GM23338 (cell line): ENCODE results near the gene UTP3. TPM values are rescaled to one million over a fixed set of nuclear protein-coding genes. Genes with fewer than 3 reads are reported as not detected.

Source experiments
- ATAC-seq: fragments of 200-7000 bp; cut with Tn5 transposase; 3 replicates; pipeline ENCODE4 v1.9.1; 2020
- DNase-seq: peaks from one replicate; pipeline ENCODE4 v3.0.0-alpha.2; 2015; ENCODE audit warnings: low spot score
- H2AFZ ChIP-seq: fragments of 200-600 bp; sonication (generic); 2 replicates; pipeline ENCODE4 v1.8.0; 2016; ENCODE audit warnings: antibody characterized with exemption, mild to moderate bottlenecking, moderate library complexity
- H3F3A ChIP-seq: fragments of 200-600 bp; sonication (generic); replicated peaks from 2 replicates; pipeline ENCODE4 v1.8.0; 2017; ENCODE audit warnings: antibody characterized with exemption, mixed run types, low read depth
- H3K27ac ChIP-seq: fragments of 200-600 bp; sonication (generic); 2 replicates; pipeline ENCODE4 v1.6.1; 2016; ENCODE audit warnings: low read depth
- H3K27me3 ChIP-seq: fragments of 200-600 bp; sonication (generic); 2 replicates; pipeline ENCODE4 v1.8.0; 2016; ENCODE audit warnings: mild to moderate bottlenecking, mixed run types, moderate library complexity; ENCODE audit not compliant: insufficient read depth
- H3K36me3 ChIP-seq: fragments of 200-600 bp; sonication (generic); 2 replicates; pipeline ENCODE4 v1.8.0; 2016; ENCODE audit warnings: mild to moderate bottlenecking; ENCODE audit not compliant: insufficient read depth
- H3K4me1 ChIP-seq: fragments of 200-600 bp; sonication (generic); 2 replicates; pipeline ENCODE4 v1.8.0; 2016; ENCODE audit warnings: mild to moderate bottlenecking, moderate library complexity; ENCODE audit not compliant: insufficient read depth
- H3K4me2 ChIP-seq: fragments of 200-600 bp; sonication (generic); 2 replicates; pipeline ENCODE4 v1.7.1; 2017; ENCODE audit warnings: mixed run types
- H3K4me3 ChIP-seq: fragments of 200-600 bp; sonication (generic); 2 replicates; pipeline ENCODE4 v1.6.1; 2016; ENCODE audit warnings: mixed run types
- H3K79me2 ChIP-seq: fragments of 200-600 bp; sonication (generic); replicated peaks from 2 replicates; pipeline ENCODE4 v1.8.0; 2017; ENCODE audit warnings: mild to moderate bottlenecking; ENCODE audit not compliant: insufficient read depth
- H3K9me2 ChIP-seq: fragments of 200-600 bp; sonication (generic); 2 replicates; pipeline ENCODE4 v1.8.0; 2017; ENCODE audit not compliant: insufficient read depth
- H4K20me1 ChIP-seq: fragments of 200-600 bp; sonication (generic); replicated peaks from 2 replicates; pipeline ENCODE4 v1.8.0; 2017; ENCODE audit warnings: mild to moderate bottlenecking; ENCODE audit not compliant: insufficient read depth
- H3K27ac Mint-ChIP-seq: 2 replicates; pipeline ENCODE4 v1.8.0; 2020; ENCODE audit warnings: inconsistent platforms, mild to moderate bottlenecking, moderate library complexity, mixed read lengths
- H3K27me3 Mint-ChIP-seq: 3 replicates; pipeline ENCODE4 v1.8.0; 2022; ENCODE audit warnings: low read depth, mild to moderate bottlenecking, moderate library complexity, mixed read lengths, inconsistent platforms; ENCODE audit not compliant: insufficient read depth, poor library complexity
- H3K36me3 Mint-ChIP-seq: 3 replicates; pipeline ENCODE4 v1.8.0; 2021; ENCODE audit warnings: low read depth, mild to moderate bottlenecking, inconsistent platforms, moderate library complexity, mixed read lengths
- H3K4me1 Mint-ChIP-seq: 3 replicates; pipeline ENCODE4 v1.8.0; 2020; ENCODE audit warnings: mild to moderate bottlenecking, inconsistent platforms, mixed read lengths
- H3K4me3 Mint-ChIP-seq: 3 replicates; pipeline ENCODE4 v1.8.0; 2021; ENCODE audit warnings: moderate library complexity, mild to moderate bottlenecking, inconsistent platforms, mixed read lengths
- H3K9me3 Mint-ChIP-seq: 3 replicates; pipeline ENCODE4 v1.8.0; 2020; ENCODE audit warnings: moderate library complexity, mild to moderate bottlenecking, inconsistent platforms, mixed read lengths
- CREB1 ChIP-seq: fragments of 250-450 bp; sonication (Bioruptor Pico); IDR thresholded peaks from 2 replicates; pipeline ENCODE4 v1.5.0; 2020; ENCODE audit warnings: low read depth, mild to moderate bottlenecking, moderate library complexity
- ETS1 ChIP-seq: IDR thresholded peaks from 2 replicates; pipeline ENCODE4 v1.6.1; 2016; ENCODE audit warnings: antibody characterized with exemption
- EZH2 ChIP-seq: fragments of 200-600 bp; sonication (generic); IDR thresholded peaks from one replicate; pipeline ENCODE4 v1.8.0; 2017; ENCODE audit warnings: antibody characterized with exemption, mild to moderate bottlenecking, low read depth; ENCODE audit not compliant: unreplicated experiment
- EZH2phosphoT487 ChIP-seq: fragments of 200-600 bp; sonication (generic); IDR thresholded peaks from one replicate; pipeline ENCODE4 v1.8.1; 2018; ENCODE audit warnings: antibody characterized with exemption; ENCODE audit not compliant: unreplicated experiment
- JUNB ChIP-seq: IDR thresholded peaks from one replicate; pipeline ENCODE4 v1.6.1; 2016; ENCODE audit warnings: antibody characterized with exemption; ENCODE audit not compliant: unreplicated experiment
- POLR2AphosphoS5 ChIP-seq: IDR thresholded peaks from 2 replicates; pipeline ENCODE4 v1.6.1; 2016; ENCODE audit warnings: antibody characterized with exemption, low read depth
- REST ChIP-seq: IDR thresholded peaks from one replicate; pipeline ENCODE4 v1.6.1; 2018; ENCODE audit warnings: antibody characterized with exemption; ENCODE audit not compliant: unreplicated experiment
- STAT1 ChIP-seq: IDR thresholded peaks from one replicate; pipeline ENCODE4 v1.6.1; 2016; ENCODE audit warnings: antibody characterized with exemption; ENCODE audit not compliant: unreplicated experiment
- ZNF114 ChIP-seq: fragments of 250-450 bp; sonication (Bioruptor Pico); IDR thresholded peaks from 2 replicates; pipeline ENCODE4 v1.5.0; 2020; ENCODE audit warnings: mild to moderate bottlenecking, moderate library complexity
- ZNF331 ChIP-seq: fragments of 250-450 bp; sonication (Bioruptor Pico); IDR thresholded peaks from 2 replicates; pipeline ENCODE4 v1.5.0; 2020; ENCODE audit warnings: low read depth, mild to moderate bottlenecking, moderate library complexity
- ZNF462 ChIP-seq: fragments of 250-450 bp; sonication (Bioruptor Pico); IDR thresholded peaks from 2 replicates; pipeline ENCODE4 v1.5.0; 2020; ENCODE audit warnings: mild to moderate bottlenecking, moderate library complexity
- polyA plus RNA-seq: library from polyadenylated mRNA; unstranded; fragments of >200 nt; fragmentation: Nextera tagmentation; extraction: Ambion mirVana; gene quantifications from 2 replicates; pipeline ENCODE4 v1.2.1, GENCODE V29; 2016
- total RNA-seq: library from RNA; depleted of rRNA; stranded (reverse); fragments of >200 nt; shearing (Covaris generic); gene quantifications from 2 replicates; pipeline ENCODE4 v1.2.3, GENCODE V29; 2014
- TF ChIP-seq, protein P1 (sequence below), 2 experiments: fragments of 200-600 bp in 1 of 2; sonication (generic) in 1 of 2; conservative IDR thresholded peaks; 2 replicates each; pipeline versions ENCODE4 v1.5.1 to v1.6.1; 2016 to 2017; ENCODE audit warnings: antibody characterized with exemption in 2 of 2, low read depth in 2 of 2, mild to moderate bottlenecking in 2 of 2, moderate library complexity in 1 of 2

Gene UTP3
- total and polyA plus RNA-seq, 2 experiments from 2014 or later = 36.9 to 44.3 TPM

- no peak for TF ChIP-seq EZH2
- no peak for TF ChIP-seq ZNF331 (CRISPR knock-in tag)
- no peak for TF ChIP-seq STAT1
- no peak for TF ChIP-seq EZH2phosphoT487
- no peak for TF ChIP-seq POLR2AphosphoS5
Observed at GRCh38 chr4:70706516-70706915, 18.2 kb downstream of the UTP3 start (continued).

GRCh38 chr4:70709611-70710205, 21.4 kb downstream of the UTP3 start:
- Mint-ChIP-seq H3K27ac (no peak overlapping the region; the same call in 1 of the 2 replicates), H3K9me3 (no peaks in the 10 kb centered on the region), H3K27me3 (peaks cover 7% of the 10 kb centered on the region), H3K4me3 (no peak overlapping the region), H3K4me1 (peaks cover 37% of the 10 kb centered on the region; the same call in 2 of the 3 replicates), H3K36me3 (no peaks in the 10 kb centered on the region)
- H3K27me3 ChIP-seq = peaks cover 17% of the 10 kb centered on the region
- no peak overlapping the region for H2AFZ ChIP-seq
- no peaks in the 10 kb centered on the region for H3K9me2 ChIP-seq
- H3F3A ChIP-seq = peaks cover 7% of the 10 kb centered on the region; the same call in 1 of the 2 replicates
- peaks cover 5% of the 10 kb centered on the region for H4K20me1 ChIP-seq
- H3K4me3 ChIP-seq = no peak overlapping the region
- no peaks in the 10 kb centered on the region for H3K36me3 ChIP-seq
- DNase-seq (no peak), ATAC-seq (no peak)
- H3K4me1 ChIP-seq = peaks cover 19% of the 10 kb centered on the region; the same call in 1 of the 2 replicates
- H3K79me2 ChIP-seq = peaks cover 46% of the 10 kb centered on the region
- H3K27ac ChIP-seq = no peak overlapping the region
- no peak overlapping the region for H3K4me2 ChIP-seq
- no peak for TF ChIP-seq STAT1
- no peak for TF ChIP-seq ZNF462 (CRISPR knock-in tag)
- no peak for TF ChIP-seq EZH2
- no peak for TF ChIP-seq ZNF114 (CRISPR knock-in tag)
- no peak for TF ChIP-seq ETS1
- TF ChIP-seq ZNF331 (CRISPR knock-in tag) = no peak
- TF ChIP-seq JUNB = no peak
- TF ChIP-seq EZH2phosphoT487 = no peak
- TF ChIP-seq, protein P1, sequence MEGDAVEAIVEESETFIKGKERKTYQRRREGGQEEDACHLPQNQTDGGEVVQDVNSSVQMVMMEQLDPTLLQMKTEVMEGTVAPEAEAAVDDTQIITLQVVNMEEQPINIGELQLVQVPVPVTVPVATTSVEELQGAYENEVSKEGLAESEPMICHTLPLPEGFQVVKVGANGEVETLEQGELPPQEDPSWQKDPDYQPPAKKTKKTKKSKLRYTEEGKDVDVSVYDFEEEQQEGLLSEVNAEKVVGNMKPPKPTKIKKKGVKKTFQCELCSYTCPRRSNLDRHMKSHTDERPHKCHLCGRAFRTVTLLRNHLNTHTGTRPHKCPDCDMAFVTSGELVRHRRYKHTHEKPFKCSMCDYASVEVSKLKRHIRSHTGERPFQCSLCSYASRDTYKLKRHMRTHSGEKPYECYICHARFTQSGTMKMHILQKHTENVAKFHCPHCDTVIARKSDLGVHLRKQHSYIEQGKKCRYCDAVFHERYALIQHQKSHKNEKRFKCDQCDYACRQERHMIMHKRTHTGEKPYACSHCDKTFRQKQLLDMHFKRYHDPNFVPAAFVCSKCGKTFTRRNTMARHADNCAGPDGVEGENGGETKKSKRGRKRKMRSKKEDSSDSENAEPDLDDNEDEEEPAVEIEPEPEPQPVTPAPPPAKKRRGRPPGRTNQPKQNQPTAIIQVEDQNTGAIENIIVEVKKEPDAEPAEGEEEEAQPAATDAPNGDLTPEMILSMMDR (conservative IDR thresholded peaks at IDR 0.05; ENCODE audit: low read depth in 2 of 2) = no peak
- no peak for TF ChIP-seq POLR2AphosphoS5
- TF ChIP-seq CREB1 (CRISPR knock-in tag) = no peak
- TF ChIP-seq REST = no peak
